Gastroesophageal sphincter (tissue), 4 donors: Measurements from ENCODE around the gene FAM162B. TPM values are rescaled to one million over a fixed set of nuclear protein-coding genes. Genes with fewer than 3 reads are reported as not detected.

Experiments used
- ATAC-seq: fragments of 150-250 bp; one replicate; pipeline ENCODE4 v1.9.1; 2016; ENCODE audit warnings: mild to moderate bottlenecking, moderate library complexity
- H3K27ac ChIP-seq, 4 donors: fragments of 200-600 bp; sonication (generic) in 3 of 4; 1 replicate in 3 of 4; 2 replicates in 1 of 4; pipeline ENCODE4 v1.5.1; 2016 to 2019
- H3K27me3 ChIP-seq: fragments of 200-600 bp; sonication (generic); one replicate; pipeline ENCODE4 v1.5.1; 2019
- H3K36me3 ChIP-seq, 2 donors: fragments of 200-600 bp; sonication (generic); one replicate each; pipeline ENCODE4 v1.5.1; 2019; ENCODE audit warnings: control low read depth in 1 of 2
- H3K4me1 ChIP-seq, 3 donors: fragments of 200-600 bp; sonication (generic); 1 replicate in 2 of 3; 2 replicates in 1 of 3; pipeline ENCODE4 v1.5.1; 2016 to 2019; ENCODE audit warnings: control low read depth in 2 of 3
- H3K4me3 ChIP-seq, 2 donors: fragments of 200-600 bp; sonication (generic); one replicate each; pipeline ENCODE4 v1.5.1; 2019; ENCODE audit warnings: mild to moderate bottlenecking in 1 of 2, moderate library complexity in 1 of 2
- H3K9me3 ChIP-seq, 3 donors: fragments of 200-600 bp; sonication (generic); one replicate each; pipeline ENCODE4 v1.5.1; 2017 to 2019; ENCODE audit warnings: control low read depth in 2 of 3
- CTCF ChIP-seq, 4 experiments: fragments of 200-600 bp in 2 of 4; fragments of 450-650 bp in 2 of 4; sonication (generic) in 1 of 4; IDR thresholded peaks; one replicate each; pipeline ENCODE4 v1.5.1; 2017 to 2019; ENCODE audit warnings: antibody characterized with exemption in 4 of 4, mild to moderate bottlenecking in 2 of 4, moderate library complexity in 2 of 4
- EP300 ChIP-seq: sonication (generic); formaldehyde crosslinking; IDR thresholded peaks from one replicate; pipeline ENCODE4 v1.6.1; 2017; ENCODE audit warnings: antibody characterized with exemption, mild to moderate bottlenecking
- POLR2A ChIP-seq, 2 donors: fragments of 450-650 bp; IDR thresholded peaks; one replicate each; pipeline ENCODE4 v1.6.1; 2017; ENCODE audit warnings: antibody characterized with exemption in 2 of 2, mild to moderate bottlenecking in 2 of 2, moderate library complexity in 1 of 2
- POLR2AphosphoS5 ChIP-seq: sonication (generic); formaldehyde crosslinking; IDR thresholded peaks from one replicate; pipeline ENCODE4 v1.6.1; 2017; ENCODE audit warnings: antibody characterized with exemption
- WGBS, 2 donors: methylation state at CpG; one replicate each; pipeline ENCODE4 v1.1.5; 2018; ENCODE audit warnings: low coverage in 1 of 2; 5-methylcytosine and 5-hydroxymethylcytosine counted together
- total RNA-seq, 4 donors: library from RNA; depleted of rRNA; stranded (reverse); fragments of >200 nt; gene quantifications; one replicate each; pipeline ENCODE4 v1.1.0, GENCODE V29; 2016

The FAM162B gene
- total RNA-seq, 4 donors from 2014 or later = 5.6 to 11.6 (median 10.2) TPM

- Histone ChIP-seq H3K27ac (no peak overlapping the region), H3K36me3 (no peaks in the 10 kb centered on the region), H3K9me3 (no peaks in the 10 kb centered on the region), H3K4me3 (no peak overlapping the region), H3K4me1 (no peaks in the 10 kb centered on the region), H3K27me3 (no peaks in the 10 kb centered on the region)
- no peak for ATAC-seq
- TF ChIP-seq CTCF (IDR thresholded peaks at IDR 0.05) (no peak), POLR2AphosphoS5 (no peak), EP300 (no peak), POLR2A (IDR thresholded peaks at IDR 0.05) (no peak)
- WGBS, 2 donors = 54 to 100% methylated on average over 1 to 3 of the region's 3 CpGs
These were observed 27.7 kb upstream of the FAM162B start for GRCh38 chr6:116793224-116793623.

- no peak for TF ChIP-seq POLR2AphosphoS5
- no peak for TF ChIP-seq POLR2A (IDR thresholded peaks at IDR 0.05)
- no peak for TF ChIP-seq EP300
- TF ChIP-seq CTCF (IDR thresholded peaks at IDR 0.05) = no peak
- no peaks in the 10 kb centered on the region for H3K4me1 ChIP-seq
- no peak overlapping the region for H3K4me3 ChIP-seq
- H3K27me3 ChIP-seq = peaks cover 6% of the 10 kb centered on the region
- no peak overlapping the region for H3K27ac ChIP-seq
- 53 to 64% methylated on average over 5 of the region's 5 CpGs for WGBS, 2 donors
- no peak for ATAC-seq
- no peaks in the 10 kb centered on the region for H3K36me3 ChIP-seq
- no peaks in the 10 kb centered on the region for H3K9me3 ChIP-seq
These were observed 18.3 kb upstream of the FAM162B start for GRCh38 chr6:116783852-116784251.

GRCh38 chr6:116779573-116780164 lies 14.2 kb upstream of the FAM162B start:
- H3K36me3 ChIP-seq = no peaks in the 10 kb centered on the region
- peaks cover 8% of the 10 kb centered on the region for H3K27me3 ChIP-seq
- H3K9me3 ChIP-seq = no peaks in the 10 kb centered on the region
- H3K4me1 ChIP-seq = no peaks in the 10 kb centered on the region
- no peak overlapping the region for H3K4me3 ChIP-seq
- no peak for ATAC-seq
- H3K27ac ChIP-seq = no peak overlapping the region
- 17 to 26% methylated on average over 9 to 13 of the region's 13 CpGs for WGBS, 2 donors
- TF ChIP-seq EP300 = no peak
- peak in 3 of 4 experiments; percentile 12 to 50 (median 16) for TF ChIP-seq CTCF (IDR thresholded peaks at IDR 0.05)
- TF ChIP-seq POLR2AphosphoS5 = no peak

GRCh38 chr6:116773886-116774285 lies 8.4 kb upstream of the FAM162B start:
- TF ChIP-seq POLR2AphosphoS5 (no peak), CTCF (IDR thresholded peaks at IDR 0.05) (no peak), POLR2A (IDR thresholded peaks at IDR 0.05) (no peak), EP300 (no peak)
- H3K36me3 ChIP-seq = no peaks in the 10 kb centered on the region
- no peaks in the 10 kb centered on the region for H3K9me3 ChIP-seq
- peaks cover 2% of the 10 kb centered on the region for H3K27me3 ChIP-seq
- H3K4me3 ChIP-seq = no peak overlapping the region
- no peak overlapping the region for H3K27ac ChIP-seq
- no peaks in the 10 kb centered on the region for H3K4me1 ChIP-seq
- WGBS, 2 donors = 75% methylated on average over 1 of the region's 1 CpG; no CpG with 5 or more reads in 1 of the 2 donors
- ATAC-seq = no peak

GRCh38 chr6:116772450-116772849 lies 6.9 kb upstream of the FAM162B start:
- no peak for TF ChIP-seq POLR2A (IDR thresholded peaks at IDR 0.05)
- TF ChIP-seq POLR2AphosphoS5 = no peak
- no peak for TF ChIP-seq CTCF (IDR thresholded peaks at IDR 0.05)
- no peak for TF ChIP-seq EP300
- H3K9me3 ChIP-seq = no peaks in the 10 kb centered on the region
- H3K4me1 ChIP-seq = no peaks in the 10 kb centered on the region
- no peak overlapping the region for H3K27ac ChIP-seq
- H3K4me3 ChIP-seq = no peak overlapping the region
- 67 to 71% methylated on average over 1 of the region's 1 CpG for WGBS, 2 donors
- no peaks in the 10 kb centered on the region for H3K27me3 ChIP-seq
- no peaks in the 10 kb centered on the region for H3K36me3 ChIP-seq
- no peak for ATAC-seq
